ENCODE results near the gene CTNNAL1. TPM values are rescaled to one million over a fixed set of nuclear protein-coding genes. Genes with fewer than 3 reads are reported as not detected.

Gene CTNNAL1
- total and polyA plus RNA-seq, 2 of the 8 experiments (the other 6 are each of a cell fraction or from before 2014, with no cell fraction given), result 23.2 to 66.1 TPM

- H4K91ac ChIP-seq (replicated peaks; ENCODE audit: insufficient read length, low read length), result no peak overlapping the region
- H4K8ac ChIP-seq (ENCODE audit: extremely low read depth, insufficient read depth, low read length), result no peak overlapping the region
- H3K4me3 ChIP-seq (ENCODE audit: extremely low read depth in 1 of 4, insufficient read depth in 2 of 4, low read depth in 3 of 4, low read length in 4 of 4), result no peak overlapping the region
- POLR2A ChIA-PET (ENCODE audit: partially characterized antibody), result interaction anchor here (0.8 to 1.2 kb wide), 4 partner anchors 8 to 107 kb away, joined by 3 to 5 read pairs (median 3); no protein-coding TSS in a partner anchor
- no peak overlapping the region for H2BK120ac ChIP-seq (replicated peaks; ENCODE audit: low read depth, low read length)
- no peak overlapping the region for H2AK5ac ChIP-seq (ENCODE audit: low read depth, low read length)
- no peak overlapping the region for H3K23ac ChIP-seq (ENCODE audit: insufficient read length)
- peaks cover 0 to 25% of the 10 kb centered on the region in 2 experiments; a peak in 2 of 4 replicates for H3K79me2 ChIP-seq (ENCODE audit: control insufficient read depth in 1 of 2, insufficient read depth in 2 of 2, low read length in 2 of 2)
- no peak overlapping the region for H4K5ac ChIP-seq (ENCODE audit: insufficient read length, low read depth, low read length)
- H3K4me2 ChIP-seq (ENCODE audit: insufficient read depth in 1 of 2, low read depth in 2 of 2, low read length in 2 of 2), result no peak overlapping the region; a peak in 1 of 4 replicates
- H3K4ac ChIP-seq (replicated peaks; ENCODE audit: insufficient read length, low read depth, low read length), result no peak overlapping the region
- H3K9ac ChIP-seq (replicated peaks in 1 of 4; ENCODE audit: extremely low read depth in 1 of 4, low read depth in 3 of 4, low read length in 3 of 4), result no peak overlapping the region
- no peak overlapping the region for H2BK20ac ChIP-seq (ENCODE audit: low read length)
- peaks cover 6 to 9% of the 10 kb centered on the region in 2 experiments for H4K20me1 ChIP-seq (replicated peaks in 1 of 2; ENCODE audit: control insufficient read depth in 1 of 2, insufficient read depth in 2 of 2, low read length in 2 of 2)
- H2AFZ ChIP-seq (ENCODE audit: low read length), result no peak overlapping the region
- H3K9me3 ChIP-seq (ENCODE audit: insufficient read depth in 2 of 2, low read depth in 1 of 2, low read length in 1 of 2), result no peaks in the 10 kb centered on the region
- WGBS, 2 experiments (ENCODE audit: extremely low coverage in 1 of 2, insufficient coverage in 1 of 2, insufficient read length in 1 of 2, insufficient replicate concordance in 2 of 2, low coverage in 1 of 2, low lambda C conversion rate in 2 of 2, missing lambda C conversion rate in 1 of 2), result 92% methylated on average over 7 of the region's 7 CpGs; no CpG with 5 or more reads in 1 of the 2 experiments
- no peak overlapping the region for H2BK12ac ChIP-seq (ENCODE audit: low read depth, low read length)
- no peak overlapping the region for H3K27ac ChIP-seq (ENCODE audit: low read depth, low read length)
- no peak overlapping the region for H3K14ac ChIP-seq (ENCODE audit: insufficient read length)
- H3K36me3 ChIP-seq (ENCODE audit: control insufficient read depth in 2 of 4, insufficient read depth in 4 of 4, low read length in 3 of 4), result peaks cover 0 to 8% (median 3%) of the 10 kb centered on the region in 4 experiments; a peak in 2 of 8 replicates
- CTCF ChIA-PET (ENCODE audit: partially characterized antibody), result interaction anchor here (1.1 kb wide), 1 partner anchor 387 kb away, joined by 3 read pairs; no protein-coding TSS in a partner anchor
- H3K56ac ChIP-seq (replicated peaks; ENCODE audit: insufficient read length, low read depth, low read length), result no peak overlapping the region
- no peak for FAIRE-seq
- H3K27me3 ChIP-seq (replicated peaks in 1 of 4; ENCODE audit: control insufficient read depth in 3 of 4, extremely low read depth in 1 of 4, insufficient read depth in 3 of 4, low read length in 3 of 4), result peaks cover 0 to 5% (median 2%) of the 10 kb centered on the region in 4 experiments; a peak in 1 of 7 replicates
- no peaks in the 10 kb centered on the region for H3K79me1 ChIP-seq (ENCODE audit: low read depth, low read length)
- no peak overlapping the region for H2BK15ac ChIP-seq (ENCODE audit: low read length)
- no peak overlapping the region for H2BK5ac ChIP-seq (ENCODE audit: low read depth, low read length)
- peaks cover 4% of the 10 kb centered on the region for H3K23me2 ChIP-seq (ENCODE audit: low read depth, low read length)
- H3K18ac ChIP-seq (ENCODE audit: extremely low read depth, low read length), result no peak overlapping the region
- DNase-seq (ENCODE audit: low read depth in 1 of 2, low spot score in 2 of 2), result no peak
- peaks cover 0 to 6% (median 2%) of the 10 kb centered on the region in 4 experiments; a peak in 5 of 7 replicates for H3K4me1 ChIP-seq (replicated peaks in 1 of 4; ENCODE audit: control insufficient read depth in 3 of 4, insufficient read depth in 4 of 4, low read length in 3 of 4)
- TF ChIP-seq CHD2 (IDR thresholded peaks at IDR 0.05; ENCODE audit: low read length) (no peak), HDAC6 (IDR thresholded peaks at IDR 0.05; ENCODE audit: low read depth, low read length) (no peak), NANOG (IDR thresholded peaks at IDR 0.05; ENCODE audit: insufficient read depth, low read depth, low read length, poor library complexity, severe bottlenecking) (no peak), SUZ12 (IDR thresholded peaks at IDR 0.05; ENCODE audit: low read length) (no peak), ATF2 (IDR thresholded peaks at IDR 0.05; ENCODE audit: low read length) (no peak), SAP30 (IDR thresholded peaks at IDR 0.05; ENCODE audit: insufficient read depth, insufficient replicate concordance, low read length) (no peak), RNF2 (IDR thresholded peaks at IDR 0.05; ENCODE audit: borderline replicate concordance, low read depth, low read length, missing control alignments, poor library complexity, severe bottlenecking) (no peak), TCF12 (IDR thresholded peaks at IDR 0.05; ENCODE audit: low read depth, low read length) (no peak), SIX5 (IDR thresholded peaks at IDR 0.05; ENCODE audit: low read depth, low read length) (no peak)
Observed at GRCh38 chr9:109014608-109015280, 1.4 kb upstream of the CTNNAL1 start.
